Measurements from ENCODE around the gene PTBP3.
"Not testable (repeated sequence)": the region's sequence is repeated elsewhere in the genome, so short reads cannot be mapped to it uniquely, and the experiment has no call there.

Gene PTBP3

DNA sequence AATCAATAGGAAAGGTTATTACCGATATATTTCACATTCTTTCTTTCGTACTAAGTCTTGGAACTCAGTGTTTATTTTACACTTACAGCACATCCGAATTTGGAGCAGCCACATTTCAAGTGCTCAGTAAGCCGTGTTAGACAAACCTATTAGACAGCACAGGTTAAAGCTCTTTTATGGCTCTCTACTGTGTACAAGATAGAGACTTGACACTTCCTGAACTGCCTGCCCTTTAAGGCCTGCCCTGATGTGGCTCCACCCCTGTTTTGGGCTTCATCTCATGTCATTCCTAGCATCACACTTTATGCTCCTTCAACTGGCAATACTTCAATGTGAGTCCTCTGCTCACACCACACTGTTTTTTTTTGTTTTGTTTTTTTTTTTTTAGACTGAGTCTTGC is 134.8 kb downstream of the PTBP3 start:
- no peak for DNase-seq

GRCh38 chr9:112194969-112195431 is 138.4 kb downstream of the PTBP3 start:
- no peak for DNase-seq

- no peak for DNase-seq
Measured at GRCh38 chr9:112193572-112194288, 139.7 kb downstream of the PTBP3 start.

- not testable (repeated sequence) for DNase-seq
Measured at GRCh38 chr9:112190320-112190719, 143.1 kb downstream of the PTBP3 start.

DNA sequence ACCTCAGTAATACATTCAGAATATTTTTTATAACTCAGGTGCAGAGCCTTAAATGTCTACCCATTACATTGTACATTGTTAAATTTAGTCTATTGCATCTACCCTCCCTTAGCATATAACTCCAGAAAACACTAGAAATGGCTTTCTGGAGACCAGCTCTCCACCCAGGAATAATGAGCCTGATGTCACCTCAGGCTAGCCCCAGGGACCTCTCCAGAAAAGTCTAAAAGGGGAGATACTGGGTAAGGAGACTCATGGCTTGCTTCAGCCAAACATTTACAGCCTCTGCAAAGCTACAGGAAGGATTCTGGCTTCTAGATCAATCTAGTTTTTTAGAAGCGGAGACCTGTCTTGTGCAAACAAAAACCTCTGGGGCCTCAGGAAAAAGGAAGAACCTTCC is 144.5 kb downstream of the PTBP3 start:
- DNase-seq: no peak

DNA sequence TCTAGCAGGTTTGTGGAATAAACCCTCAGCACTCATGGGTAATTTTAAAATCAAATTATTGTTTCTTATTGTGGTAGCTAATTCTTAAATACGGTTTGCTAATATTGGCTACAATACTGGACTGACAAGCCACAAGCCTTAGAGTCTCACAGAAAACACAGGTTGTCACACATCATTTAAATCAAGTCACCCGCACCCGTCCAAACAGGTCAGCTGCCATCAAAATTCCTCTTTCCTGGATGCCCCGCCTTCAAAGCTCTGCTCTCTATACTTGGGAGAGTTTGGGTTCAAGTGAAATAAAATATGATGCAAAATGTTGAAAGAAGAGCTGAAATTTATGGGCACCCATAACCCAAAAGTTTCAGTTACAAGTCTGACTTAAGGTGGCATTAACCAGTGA is 146.0 kb downstream of the PTBP3 start:
- DNase-seq: peak; percentile 80

- DNase-seq: no peak
Measured at GRCh38 chr9:112186695-112187094, 146.7 kb downstream of the PTBP3 start.

DNA sequence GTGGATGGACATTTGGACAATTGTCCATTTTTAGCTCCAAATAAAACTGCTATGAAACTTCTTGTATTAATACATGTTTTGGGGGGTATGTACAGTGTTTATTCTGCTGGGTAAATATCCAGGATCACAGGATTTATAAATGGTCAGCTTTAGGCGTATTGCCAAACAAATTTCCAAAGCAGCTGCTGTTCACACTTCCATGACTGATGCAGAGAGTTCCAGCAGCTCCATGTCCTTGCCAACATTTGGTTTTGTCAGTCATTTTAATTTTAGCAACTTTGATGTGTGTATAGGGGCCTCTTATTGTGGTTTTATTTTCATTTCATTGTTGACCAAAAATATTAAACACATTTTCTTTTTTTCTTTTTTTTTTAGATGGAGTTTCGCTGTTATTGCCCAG is 148.5 kb downstream of the PTBP3 start:
- DNase-seq: no peak

GRCh38 chr9:112184221-112184620 is 149.2 kb downstream of the PTBP3 start:
- no peak for DNase-seq

GRCh38 chr9:112180387-112180881 is 153.0 kb downstream of the PTBP3 start:
- no peak for DNase-seq

DNA sequence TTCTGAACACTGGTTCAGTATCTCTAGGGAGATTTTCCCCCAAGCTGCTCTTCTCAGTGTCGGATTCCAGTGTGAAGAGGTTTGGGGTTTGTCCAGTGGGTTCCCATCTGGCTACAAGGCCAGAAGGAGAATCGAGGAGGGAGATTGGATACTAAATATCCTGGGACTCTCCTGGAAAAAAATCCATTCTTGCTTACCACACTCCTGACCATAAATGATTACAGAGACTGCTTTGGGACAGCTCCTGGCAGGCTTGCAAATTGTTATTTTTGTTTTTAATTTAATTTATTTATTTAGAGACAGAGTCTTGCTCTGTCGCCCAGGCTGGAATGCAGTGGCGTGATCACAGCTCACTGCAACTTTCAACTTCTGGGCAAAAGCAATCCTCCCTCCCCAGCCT is 153.6 kb downstream of the PTBP3 start:
- no peak for DNase-seq

DNA sequence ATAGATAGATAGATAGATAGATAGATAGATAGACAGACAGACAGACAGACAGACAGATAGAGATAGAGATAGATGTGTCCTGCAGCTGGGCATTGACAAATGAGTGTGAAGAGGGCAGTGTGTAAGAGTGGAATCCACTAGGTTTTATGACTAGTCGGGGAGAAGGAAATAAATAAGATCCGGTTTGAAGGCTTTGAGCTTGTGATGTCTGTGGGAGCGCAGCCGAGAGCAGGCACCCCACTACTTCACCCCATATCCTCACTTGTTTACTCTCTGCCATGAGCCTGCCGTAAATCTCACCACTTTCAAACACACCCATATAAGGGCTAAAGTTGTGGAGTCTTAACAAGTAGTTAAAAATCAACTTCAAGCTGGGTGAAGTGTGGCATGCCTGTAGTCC is 156.9 kb downstream of the PTBP3 start:
- no peak for DNase-seq

DNA sequence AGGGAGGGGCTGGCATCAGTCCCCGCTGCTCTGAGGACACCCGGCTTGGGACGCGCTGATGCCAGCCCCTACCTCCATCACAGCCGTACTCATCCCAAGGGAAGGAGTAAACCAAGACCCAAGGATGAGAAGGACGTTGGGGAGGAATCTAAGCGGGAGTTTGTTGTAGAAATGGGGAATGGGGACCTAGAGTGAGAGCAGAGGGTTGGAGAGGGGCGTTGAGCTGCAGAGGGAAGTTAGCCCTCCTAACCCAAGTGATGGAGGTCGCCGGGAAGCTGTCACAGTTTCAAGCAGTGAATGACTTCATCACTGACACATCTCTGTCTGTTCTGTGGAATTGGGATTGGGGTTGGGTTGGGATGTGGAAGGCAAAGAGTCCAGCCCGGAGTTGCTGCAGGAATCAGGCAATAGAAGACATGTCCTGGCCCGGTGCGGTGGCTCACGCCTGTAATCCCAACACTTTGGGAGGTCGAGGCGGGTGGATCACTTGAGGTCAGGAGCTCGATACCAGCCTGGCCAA is 157.6 kb downstream of the PTBP3 start:
- DNase-seq: no peak

DNA sequence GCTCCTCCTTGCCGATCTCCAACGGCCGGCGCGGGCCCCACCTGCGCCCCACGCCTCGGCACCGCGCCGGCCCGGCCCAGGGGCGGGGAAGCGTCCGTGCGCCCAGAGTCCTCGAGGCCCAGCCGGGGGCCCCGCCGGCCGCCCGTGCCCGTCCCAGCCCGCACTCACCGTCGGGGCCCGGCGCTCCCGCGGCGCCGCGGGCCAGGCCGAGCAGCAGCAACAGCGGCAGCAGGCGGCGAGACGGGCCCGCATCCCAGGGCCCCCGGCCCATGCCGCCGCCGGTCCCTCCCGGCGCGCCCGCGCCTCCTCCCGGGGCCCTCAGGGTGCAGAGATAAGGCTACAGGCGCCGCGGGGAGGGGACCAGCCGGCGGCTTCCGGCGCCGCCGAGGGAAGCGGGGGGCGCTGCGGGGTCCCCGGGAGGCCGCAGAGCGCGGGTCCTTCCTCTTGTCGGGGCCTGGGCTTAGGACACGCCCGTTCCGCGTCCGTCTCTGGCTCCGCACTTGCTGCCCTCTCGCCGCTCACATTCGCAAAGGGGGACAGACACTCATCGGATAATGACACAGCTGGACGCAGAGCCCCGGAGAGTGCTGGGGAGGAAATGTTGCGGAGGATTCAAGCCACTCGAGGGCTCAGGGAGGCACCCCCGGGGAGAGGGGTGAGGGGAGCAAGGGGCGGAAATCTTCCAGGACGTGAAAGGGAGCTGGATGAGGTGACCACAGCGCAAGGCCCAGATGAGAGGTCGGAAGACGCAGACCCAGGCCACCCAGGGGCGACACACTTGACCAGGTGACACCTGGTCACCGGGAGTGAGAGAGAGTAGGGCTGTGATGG is 158.2 kb downstream of the PTBP3 start, which contains the start of gene SUSD1:
TSS of gene SUSD1 (minus strand) at position 333 of the 831 bp plus-strand sequence. CDS start at position 271, 62 bp downstream.
- DNase-seq: peak; percentile 43

DNA sequence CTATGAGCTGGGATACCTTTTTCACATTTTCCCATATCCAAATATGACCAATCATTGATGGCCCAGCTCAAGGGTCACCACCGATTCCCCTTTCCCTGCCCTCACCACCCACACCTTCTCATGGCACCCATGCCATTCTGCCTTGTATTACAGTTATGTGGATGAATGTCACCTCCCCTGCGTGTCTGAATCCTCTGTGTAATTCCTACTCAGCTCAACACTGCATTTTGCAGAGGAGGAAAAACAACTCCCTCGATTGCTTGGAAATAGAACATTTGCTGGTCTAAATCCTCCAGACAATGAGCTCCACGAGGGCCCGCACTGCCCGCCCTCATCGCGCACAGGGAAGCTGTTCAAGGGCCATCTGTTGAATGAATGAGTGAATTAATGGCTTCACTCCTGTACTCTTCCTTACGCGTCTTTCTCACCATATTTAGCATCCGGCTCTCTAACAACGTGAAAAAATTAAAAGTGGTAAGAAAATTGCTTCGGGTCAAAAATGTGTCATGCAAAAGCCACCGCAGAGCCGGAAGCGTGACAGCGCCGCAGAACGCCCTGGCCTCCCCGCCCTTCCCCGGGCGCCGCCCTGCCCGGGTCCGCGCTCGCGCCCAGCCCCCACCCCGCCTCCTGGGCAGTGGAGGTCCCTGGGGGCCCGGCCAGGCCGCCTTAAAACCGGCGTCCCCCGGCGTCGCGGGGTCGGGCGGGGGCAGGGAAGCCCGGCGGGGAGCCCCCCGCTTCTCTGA is 159.0 kb downstream of the PTBP3 start:
- DNase-seq: peak; percentile 31

DNA sequence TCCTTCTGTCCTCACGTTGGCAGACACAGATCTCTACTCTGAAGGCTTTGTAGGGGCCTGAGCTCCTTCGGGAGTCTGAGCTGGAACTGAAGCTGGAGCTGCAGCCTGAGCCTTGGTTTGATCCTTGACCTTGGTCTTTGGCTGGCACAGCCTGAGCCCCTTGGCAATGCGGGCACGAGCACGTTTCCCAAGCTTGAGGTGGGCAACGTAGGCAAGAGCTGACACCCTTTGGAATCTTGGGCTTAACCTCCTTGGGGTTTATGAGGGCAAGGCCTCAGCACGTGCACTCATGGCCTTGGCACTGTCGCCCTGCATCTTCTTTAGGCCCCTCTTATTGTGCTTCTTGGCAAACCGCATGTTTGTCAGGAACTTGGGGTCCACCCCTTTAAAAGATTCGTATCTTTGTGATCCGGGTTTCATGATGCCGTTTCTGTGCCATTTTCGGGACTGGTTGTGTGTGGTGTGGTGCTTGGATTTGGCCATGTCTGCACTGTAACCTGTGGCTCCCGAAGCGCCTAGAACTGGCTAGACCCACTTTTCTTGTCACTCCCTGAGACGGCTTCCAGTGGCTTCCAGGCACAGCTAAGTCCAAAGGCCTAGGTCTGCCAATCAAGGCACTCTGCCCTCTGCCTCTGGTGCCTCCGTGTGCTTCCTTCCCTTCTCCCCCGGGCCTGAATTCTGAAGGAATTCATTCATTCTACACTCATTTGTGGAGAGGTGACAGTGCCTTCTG is 159.8 kb downstream of the PTBP3 start:
- no peak for DNase-seq

GRCh38 chr9:112170968-112171367 is 162.5 kb downstream of the PTBP3 start:
- no peak for DNase-seq

DNA sequence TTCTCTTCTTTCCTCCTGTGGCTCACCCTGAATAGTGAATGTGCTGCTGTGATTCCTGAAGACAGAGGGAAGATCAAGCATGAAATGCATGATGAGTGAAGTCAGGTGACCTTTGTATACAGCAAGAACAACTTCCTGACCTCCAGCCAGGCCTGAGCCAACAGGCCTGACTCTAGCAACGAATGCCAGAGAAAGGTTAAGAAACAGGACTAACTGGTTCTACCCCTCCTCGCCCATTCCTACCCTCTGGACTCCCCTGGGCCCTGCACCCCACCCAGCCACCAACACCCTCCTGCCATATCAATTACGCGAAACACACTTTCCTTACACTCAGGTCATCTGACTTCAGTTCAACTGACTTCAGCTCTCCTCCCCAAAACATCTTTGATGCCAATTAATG is 163.2 kb downstream of the PTBP3 start:
- DNase-seq: no peak

GRCh38 chr9:112169368-112169767 is 164.1 kb downstream of the PTBP3 start:
- no peak for DNase-seq

DNA sequence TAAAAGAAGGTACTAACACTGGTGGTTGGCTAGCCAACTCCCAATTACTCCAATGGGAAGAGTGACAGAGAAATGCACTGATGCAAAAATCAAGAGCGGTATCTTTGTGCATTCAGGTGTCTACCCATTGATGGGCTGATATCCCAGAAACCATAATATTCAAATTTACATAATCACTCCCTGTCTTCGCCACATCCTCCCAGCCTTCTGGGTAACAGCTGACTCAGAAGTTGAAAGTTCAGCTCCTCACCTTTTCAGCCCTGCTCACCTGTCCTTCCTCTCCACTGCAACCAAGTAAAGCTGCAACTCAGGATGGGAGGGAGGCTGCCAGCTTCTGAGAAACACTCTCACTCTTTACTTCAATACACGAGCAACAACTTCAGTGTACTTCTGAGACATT is 165.2 kb downstream of the PTBP3 start:
- no peak for DNase-seq
